Left forelimb (tissue), 1 donor: ENCODE data around the gene POLR2J2.
"Not testable (repeated sequence)": the region's sequence is repeated elsewhere in the genome, so short reads cannot be mapped to it uniquely, and the experiment has no call there.

Experiments
- DNase-seq: peaks from one replicate; pipeline ENCODE4 v3.0.0-alpha.2; 2018; ENCODE audit warnings: low spot score

Gene POLR2J2

GRCh38 chr7:102671956-102672307 lies 469 bp upstream of the POLR2J2 start:
- not testable (repeated sequence) for DNase-seq

- not testable (repeated sequence) for DNase-seq
Observed at GRCh38 chr7:102667523-102667922, 3.9 kb downstream of the POLR2J2 start.

GRCh38 chr7:102666850-102667249 lies 4.6 kb downstream of the POLR2J2 start:
- DNase-seq: not testable (repeated sequence)

GRCh38 chr7:102664765-102665164 lies 6.7 kb downstream of the POLR2J2 start:
- DNase-seq: not testable (repeated sequence)

- DNase-seq: not testable (repeated sequence)
Observed at GRCh38 chr7:102649924-102650323, 21.5 kb downstream of the POLR2J2 start, which contains the start of gene SPDYE2B. SPDYE2B (plus strand) TSS chr7:102650319; CDS start chr7:102652349, 2,030 bp downstream.

GRCh38 chr7:102647813-102648212 lies 23.6 kb downstream of the POLR2J2 start:
- not testable (repeated sequence) for DNase-seq

GRCh38 chr7:102643404-102643803 lies 28.1 kb downstream of the POLR2J2 start:
- DNase-seq: not testable (repeated sequence)

GRCh38 chr7:102642691-102643090 lies 28.8 kb downstream of the POLR2J2 start, which contains the start of gene UPK3BL1:
UPK3BL1 (minus strand) TSS chr7:102642791; CDS start chr7:102642741, 50 bp downstream.
- DNase-seq: not testable (repeated sequence)

- peak; percentile 69 for DNase-seq
Observed at GRCh38 chr7:102638848-102639247, 32.6 kb downstream of the POLR2J2 start.

- DNase-seq: not testable (repeated sequence)
Observed at GRCh38 chr7:102636956-102637355, 34.5 kb downstream of the POLR2J2 start.

- not testable (repeated sequence) for DNase-seq
Observed at GRCh38 chr7:102635354-102635753, 36.1 kb downstream of the POLR2J2 start.

- not testable (repeated sequence) for DNase-seq
Observed at GRCh38 chr7:102634299-102634698, 37.2 kb downstream of the POLR2J2 start.

- DNase-seq: not testable (repeated sequence)
Observed at GRCh38 chr7:102630622-102631021, 40.8 kb downstream of the POLR2J2 start.

- not testable (repeated sequence) for DNase-seq
Observed at GRCh38 chr7:102627271-102627904, 44.1 kb downstream of the POLR2J2 start.

- peak; percentile 25 for DNase-seq
Observed at GRCh38 chr7:102618122-102618521, 53.3 kb downstream of the POLR2J2 start.

GRCh38 chr7:102616507-102617125 lies 54.8 kb downstream of the POLR2J2 start, which contains the start of gene RASA4:
RASA4 (minus strand) TSS chr7:102616756; CDS start chr7:102616689, 67 bp downstream.
- peak; percentile 73 for DNase-seq
